A673 (cell line): ENCODE results near the gene CAMK2A. TPM values are rescaled to one million over a fixed set of nuclear protein-coding genes. Genes with fewer than 3 reads are reported as not detected.

Experiments
- BruUV-seq: library from RNA; stranded (reverse); fragments of 400-500 nt; replicated peaks from 2 replicates; lab custom pipeline; 2021; lab: Mats Ljungman, UMichigan
- CTCF ChIA-PET: fragments of 300-600 bp; sonication (Branson Sonifier 250); formaldehyde crosslinking; loops from one replicate; lab custom pipeline; 2022; ENCODE audit warnings: antibody characterized with exemption; lab: Charles Lee
- POLR2A ChIA-PET: fragments of 300-600 bp; sonication (Branson Sonifier 250); formaldehyde crosslinking; loops from one replicate; lab custom pipeline; 2022; ENCODE audit warnings: antibody characterized with exemption; ENCODE audit not compliant: low non-redundant PET; lab: Charles Lee
- DNase-seq: peaks from one replicate; pipeline ENCODE4 v3.0.0-alpha.2; 2015; ENCODE audit warnings: low spot score
- H3K27ac ChIP-seq: fragments of 200-600 bp; sonication (generic); 2 replicates; pipeline ENCODE4 v1.5.1; 2016; ENCODE audit warnings: mixed run types, low read depth, mild to moderate bottlenecking, mixed read lengths, antibody characterized with exemption, low read length; ENCODE audit not compliant: poor library complexity, severe bottlenecking
- H3K27me3 ChIP-seq: fragments of 200-600 bp; sonication (generic); replicated peaks from 2 replicates; pipeline ENCODE4 v1.6.1; 2017; ENCODE audit warnings: mixed run types, low read depth, mild to moderate bottlenecking, mixed read lengths, antibody characterized with exemption, low read length; ENCODE audit not compliant: insufficient read depth, poor library complexity
- H3K36me3 ChIP-seq: fragments of 200-600 bp; sonication (generic); 2 replicates; pipeline ENCODE4 v1.6.1; 2016; ENCODE audit warnings: mixed run types, mild to moderate bottlenecking, mixed read lengths, antibody characterized with exemption, low read length; ENCODE audit not compliant: insufficient read depth, poor library complexity, severe bottlenecking
- H3K4me1 ChIP-seq: fragments of 200-600 bp; sonication (generic); 2 replicates; pipeline ENCODE4 v1.6.1; 2017; ENCODE audit warnings: mixed run types, mild to moderate bottlenecking, mixed read lengths, antibody characterized with exemption, low read length; ENCODE audit not compliant: insufficient read depth, poor library complexity, severe bottlenecking
- H3K4me3 ChIP-seq: fragments of 200-600 bp; sonication (generic); 2 replicates; pipeline ENCODE4 v1.5.1; 2016; ENCODE audit warnings: low read depth, mixed run types, mild to moderate bottlenecking, mixed read lengths, low read length; ENCODE audit not compliant: poor library complexity, severe bottlenecking
- H3K9me3 ChIP-seq: fragments of 200-600 bp; sonication (generic); 2 replicates; pipeline ENCODE4 v1.6.1; 2016; ENCODE audit warnings: mixed run types, low read depth, mild to moderate bottlenecking, mixed read lengths, antibody characterized with exemption, low read length; ENCODE audit not compliant: poor library complexity, severe bottlenecking
- EZH2 ChIP-seq: fragments of 200-600 bp; sonication (generic); IDR thresholded peaks from 2 replicates; pipeline ENCODE4 v1.6.1; 2017; ENCODE audit warnings: borderline replicate concordance, low read depth, mild to moderate bottlenecking, mixed read lengths, antibody characterized with exemption, low read length; ENCODE audit not compliant: poor library complexity, severe bottlenecking
- intact Hi-C: fragments of 100-400 bp; cut with micrococcal nuclease; formaldehyde crosslinking; loops from one replicate; pipeline ENCODE4 v1.10.0; 2022; ENCODE audit not compliant: unreplicated experiment
- total RNA-seq: library from RNA; stranded (reverse); gene quantifications from 2 replicates; pipeline ENCODE4 v1.2.3, GENCODE V29; 2021
- TF ChIP-seq, protein P1 (sequence below): fragments of 300-800, 200-600 bp; sonication (generic); conservative IDR thresholded peaks from 2 replicates; pipeline ENCODE4 v1.5.1; 2017; ENCODE audit warnings: low read depth, mild to moderate bottlenecking, antibody characterized with exemption, low read length, moderate library complexity, mixed read lengths

CAMK2A gene
- total RNA-seq, 1 experiment from 2014 or later, result not detected

DNA sequence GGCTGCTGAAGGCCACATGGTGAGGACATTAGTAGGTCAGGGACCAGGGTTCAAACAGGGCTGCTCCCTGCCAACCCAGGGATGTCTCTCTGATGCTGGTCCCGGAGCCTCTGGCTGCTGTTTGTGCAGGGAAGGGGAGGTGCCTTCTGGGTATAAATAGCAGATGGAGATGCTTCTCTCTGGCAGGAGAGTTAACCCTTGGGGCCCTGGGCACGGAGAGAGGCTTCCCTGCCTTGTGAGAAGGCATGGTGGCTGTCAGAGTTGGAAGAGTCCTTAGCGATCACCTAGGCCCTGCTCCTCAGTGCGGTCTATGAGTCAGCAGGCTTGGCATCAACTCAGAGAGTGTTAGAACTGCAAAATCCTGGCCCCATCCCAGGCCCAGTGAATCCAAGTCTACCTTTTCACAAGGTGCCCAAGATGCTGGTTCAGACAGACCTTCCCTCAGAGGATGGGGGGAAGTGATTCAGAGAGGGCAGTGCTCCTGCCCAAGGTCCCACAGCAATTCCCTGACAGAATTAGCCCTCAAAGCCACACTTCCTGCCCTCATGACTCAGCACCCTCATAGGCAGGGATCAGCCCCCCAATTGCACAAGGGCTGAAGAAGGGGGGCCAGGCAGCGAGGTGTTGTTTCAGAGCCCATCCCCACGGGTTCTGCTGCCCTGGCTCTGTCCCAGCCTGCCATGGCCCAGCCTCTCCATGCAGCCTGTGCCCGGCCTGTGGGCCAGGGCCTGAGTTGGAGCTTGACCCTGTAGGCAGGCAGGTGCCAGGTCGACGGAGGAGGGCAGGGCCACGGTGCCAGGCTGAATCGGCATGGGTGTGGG is 25.6 kb downstream of the CAMK2A start:
- POLR2A ChIA-PET, result interaction anchor here (0.6 kb wide), 1 partner anchor 1017 kb away, joined by 3 read pairs; no protein-coding TSS in a partner anchor
- H3K27ac ChIP-seq, result no peak overlapping the region
- peak; percentile 32 for DNase-seq
- H3K4me1 ChIP-seq, result peaks cover 10% of the 10 kb centered on the region
- H3K36me3 ChIP-seq, result no peaks in the 10 kb centered on the region
- no TSS peak for BruUV-seq
- no peak overlapping the region for H3K4me3 ChIP-seq
- no peak for TF ChIP-seq EZH2
- TF ChIP-seq, protein P1, sequence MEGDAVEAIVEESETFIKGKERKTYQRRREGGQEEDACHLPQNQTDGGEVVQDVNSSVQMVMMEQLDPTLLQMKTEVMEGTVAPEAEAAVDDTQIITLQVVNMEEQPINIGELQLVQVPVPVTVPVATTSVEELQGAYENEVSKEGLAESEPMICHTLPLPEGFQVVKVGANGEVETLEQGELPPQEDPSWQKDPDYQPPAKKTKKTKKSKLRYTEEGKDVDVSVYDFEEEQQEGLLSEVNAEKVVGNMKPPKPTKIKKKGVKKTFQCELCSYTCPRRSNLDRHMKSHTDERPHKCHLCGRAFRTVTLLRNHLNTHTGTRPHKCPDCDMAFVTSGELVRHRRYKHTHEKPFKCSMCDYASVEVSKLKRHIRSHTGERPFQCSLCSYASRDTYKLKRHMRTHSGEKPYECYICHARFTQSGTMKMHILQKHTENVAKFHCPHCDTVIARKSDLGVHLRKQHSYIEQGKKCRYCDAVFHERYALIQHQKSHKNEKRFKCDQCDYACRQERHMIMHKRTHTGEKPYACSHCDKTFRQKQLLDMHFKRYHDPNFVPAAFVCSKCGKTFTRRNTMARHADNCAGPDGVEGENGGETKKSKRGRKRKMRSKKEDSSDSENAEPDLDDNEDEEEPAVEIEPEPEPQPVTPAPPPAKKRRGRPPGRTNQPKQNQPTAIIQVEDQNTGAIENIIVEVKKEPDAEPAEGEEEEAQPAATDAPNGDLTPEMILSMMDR, result no peak
- H3K27me3 ChIP-seq, result no peaks in the 10 kb centered on the region
- H3K9me3 ChIP-seq, result no peaks in the 10 kb centered on the region
- CTCF ChIA-PET, result no interaction called here
- intact Hi-C loops, result no loop called here

- Histone ChIP-seq H3K27ac (no peak overlapping the region), H3K4me1 (peaks cover 10% of the 10 kb centered on the region), H3K36me3 (no peaks in the 10 kb centered on the region), H3K4me3 (no peak overlapping the region), H3K27me3 (no peaks in the 10 kb centered on the region), H3K9me3 (no peaks in the 10 kb centered on the region)
- no peak for DNase-seq
- ChIA-PET CTCF (no interaction called here), POLR2A (no interaction called here)
- TF ChIP-seq, protein P1, result no peak
- TF ChIP-seq EZH2, result no peak
- no TSS peak for BruUV-seq
- intact Hi-C loops, result no loop called here
Measured at GRCh38 chr5:150263375-150263775, 26.2 kb downstream of the CAMK2A start.

DNA sequence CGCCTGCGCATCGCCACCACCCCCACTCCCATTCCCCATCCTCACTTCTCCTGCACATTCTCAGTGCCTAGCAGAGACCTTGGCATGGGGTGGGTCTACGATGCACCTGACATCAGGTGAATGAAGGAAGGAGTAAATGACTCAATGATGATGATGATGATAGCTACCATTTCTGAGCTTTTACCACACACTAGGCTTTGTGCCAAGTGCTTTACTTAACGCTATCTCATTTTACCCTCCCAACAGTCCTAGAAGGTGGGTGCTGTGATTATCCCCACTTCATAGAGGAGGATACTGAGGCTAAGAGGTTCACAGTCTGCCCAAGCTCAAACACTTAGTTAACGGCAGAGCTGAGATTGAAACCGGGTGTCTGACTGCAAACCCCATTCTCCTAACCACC is 27.1 kb downstream of the CAMK2A start:
- intact Hi-C loops, result no loop called here

More for the DNA sequence above, 27.1 kb downstream of the CAMK2A start:
- no peak for TF ChIP-seq EZH2
- TF ChIP-seq, protein P1, result no peak
- no peak overlapping the region for H3K27ac ChIP-seq
- no peak for DNase-seq
- no peaks in the 10 kb centered on the region for H3K9me3 ChIP-seq
- H3K27me3 ChIP-seq, result no peaks in the 10 kb centered on the region
- ChIA-PET CTCF (no interaction called here), POLR2A (no interaction called here)
- H3K36me3 ChIP-seq, result no peaks in the 10 kb centered on the region
- peaks cover 10% of the 10 kb centered on the region for H3K4me1 ChIP-seq
- H3K4me3 ChIP-seq, result no peak overlapping the region
- no TSS peak for BruUV-seq
